CD14-positive monocyte (primary cell): ENCODE data around the gene GPR132. TPM values are rescaled to one million over a fixed set of nuclear protein-coding genes. Genes with fewer than 3 reads are reported as not detected.

Source experiments
- DNase-seq, 3 donors: peaks; one replicate each; pipeline ENCODE4 v3.0.0-alpha.2; 2011 to 2022
- H2AFZ ChIP-seq: 2 replicates; pipeline ENCODE4 v1.6.0; 2012; ENCODE audit warnings: mild to moderate bottlenecking, low read depth, low read length, inconsistent platforms; ENCODE audit not compliant: insufficient read depth, poor library complexity, severe bottlenecking
- H3K27ac ChIP-seq, 2 donors: 1 replicate in 1 of 2; 2 replicates in 1 of 2; pipeline ENCODE4 v1.5.1; 2012 to 2013; ENCODE audit warnings: low read length in 2 of 2, control low read depth in 1 of 2, inconsistent platforms in 1 of 2, low read depth in 1 of 2, mild to moderate bottlenecking in 1 of 2
- H3K27me3 ChIP-seq, 2 donors: one replicate each; pipeline versions ENCODE4 v1.6.0 to v1.6.1; 2011 to 2013; ENCODE audit warnings: low read length in 2 of 2; ENCODE audit not compliant: control insufficient read depth in 2 of 2, insufficient read depth in 2 of 2
- H3K36me3 ChIP-seq, 2 donors: replicated peaks in 1 of 2; 1 replicate in 1 of 2; 2 replicates in 1 of 2; pipeline versions ENCODE4 v1.5.1 to v1.6.1; 2012 to 2013; ENCODE audit warnings: low read length in 2 of 2, control low read depth in 1 of 2, inconsistent platforms in 1 of 2, mild to moderate bottlenecking in 1 of 2; ENCODE audit not compliant: insufficient read depth in 2 of 2, control insufficient read depth in 1 of 2
- H3K4me1 ChIP-seq, 2 donors: 1 replicate in 1 of 2; 2 replicates in 1 of 2; pipeline versions ENCODE4 v1.5.1 to v1.6.1; 2012 to 2013; ENCODE audit warnings: low read length in 2 of 2, control low read depth in 1 of 2, inconsistent platforms in 1 of 2, mild to moderate bottlenecking in 1 of 2, moderate library complexity in 1 of 2; ENCODE audit not compliant: insufficient read depth in 2 of 2, control insufficient read depth in 1 of 2
- H3K4me2 ChIP-seq: replicated peaks from 2 replicates; pipeline ENCODE3; 2012; ENCODE audit warnings: low read length, moderate library complexity, mild to moderate bottlenecking; ENCODE audit not compliant: poor library complexity, severe bottlenecking; ENCODE audit errors: extremely low read depth
- H3K4me3 ChIP-seq, 3 experiments: fragments of 200-600 bp in 1 of 3; sonication (generic) in 1 of 3; replicated peaks in 1 of 3; 1 replicate in 2 of 3; 2 replicates in 1 of 3; pipeline ENCODE4 v1.5.1; 2011 to 2013; ENCODE audit warnings: low read length in 3 of 3, mild to moderate bottlenecking in 3 of 3, control low read depth in 2 of 3, low read depth in 2 of 3, inconsistent platforms in 1 of 3, moderate library complexity in 1 of 3
- H3K79me2 ChIP-seq: 2 replicates; pipeline ENCODE4 v1.6.0; 2012; ENCODE audit warnings: mild to moderate bottlenecking, control low read depth, inconsistent platforms, low read length, moderate library complexity; ENCODE audit not compliant: insufficient read depth
- H3K9ac ChIP-seq: 2 replicates; pipeline ENCODE4 v1.6.0; 2017; ENCODE audit warnings: low read length, mild to moderate bottlenecking; ENCODE audit not compliant: insufficient read depth, poor library complexity, severe bottlenecking
- H3K9me3 ChIP-seq, 2 donors: replicated peaks in 1 of 2; 1 replicate in 1 of 2; 2 replicates in 1 of 2; pipeline versions ENCODE4 v1.5.1 to v1.6.1; 2012 to 2013; ENCODE audit warnings: low read length in 2 of 2, control low read depth in 1 of 2; ENCODE audit not compliant: control insufficient read depth in 1 of 2, insufficient read depth in 1 of 2
- H4K20me1 ChIP-seq: 2 replicates; pipeline ENCODE4 v1.6.0; 2012; ENCODE audit warnings: mild to moderate bottlenecking, low read length, control low read depth, moderate library complexity; ENCODE audit not compliant: insufficient read depth
- H3K27ac Mint-ChIP-seq, 7 donors: one replicate each; pipeline ENCODE4 v1.8.0; 2020; ENCODE audit warnings: mild to moderate bottlenecking in 7 of 7, mixed read lengths in 7 of 7, moderate library complexity in 6 of 7, inconsistent platforms in 2 of 7
- H3K27me3 Mint-ChIP-seq, 3 donors: one replicate each; pipeline ENCODE4 v1.8.0; 2021 to 2022; ENCODE audit warnings: low read depth in 3 of 3, mild to moderate bottlenecking in 3 of 3, mixed read lengths in 3 of 3, moderate library complexity in 3 of 3, inconsistent platforms in 1 of 3
- H3K36me3 Mint-ChIP-seq, 2 donors: one replicate each; pipeline ENCODE4 v1.8.0; 2020; ENCODE audit warnings: mixed read lengths in 2 of 2, inconsistent platforms in 1 of 2, mild to moderate bottlenecking in 1 of 2
- H3K4me1 Mint-ChIP-seq: one replicate; pipeline ENCODE4 v1.8.0; 2020; ENCODE audit warnings: mild to moderate bottlenecking, mixed read lengths
- H3K4me3 Mint-ChIP-seq, 2 donors: one replicate each; pipeline ENCODE4 v1.8.0; 2020; ENCODE audit warnings: mild to moderate bottlenecking in 2 of 2, mixed read lengths in 2 of 2, moderate library complexity in 1 of 2
- H3K9me3 Mint-ChIP-seq, 7 donors: one replicate each; pipeline ENCODE4 v1.8.0; 2020 to 2022; ENCODE audit warnings: mixed read lengths in 7 of 7, mild to moderate bottlenecking in 6 of 7, moderate library complexity in 6 of 7, inconsistent platforms in 2 of 7
- WGBS: methylation state at CpG from one replicate; pipeline ENCODE4 v1.1.5; 2013; ENCODE audit warnings: missing lambda C conversion rate; ENCODE audit not compliant: insufficient coverage; 5-methylcytosine and 5-hydroxymethylcytosine counted together
- intact Hi-C, 2 donors: fragments of 100-400 bp; cut with micrococcal nuclease; formaldehyde crosslinking; loops; one replicate each; pipeline versions ENCODE4 v1.15.0 to v1.15.1; 2023
- polyA plus RNA-seq, 3 donors: library from polyadenylated mRNA; depleted of rRNA in 1 of 3; unstranded in 2 of 3; stranded (reverse) in 1 of 3; fragments of 300-500 nt in 2 of 3; fragments of >200 nt in 1 of 3; fragmentation: Illumina TruSeq in 2 of 3; gene quantifications; 1 replicate in 2 of 3; 2 replicates in 1 of 3; pipeline ENCODE4 v1.2.3, GENCODE V29; 2012 to 2021
- TF ChIP-seq, protein P1 (sequence below): fragments of 200-600 bp; IDR thresholded peaks from one replicate; pipeline ENCODE4 v1.8.0; 2022; ENCODE audit warnings: antibody characterized with exemption, mild to moderate bottlenecking

The GPR132 gene
- polyA plus RNA-seq, 3 donors: 6.3 to 19.0 (median 13.0) TPM

DNA sequence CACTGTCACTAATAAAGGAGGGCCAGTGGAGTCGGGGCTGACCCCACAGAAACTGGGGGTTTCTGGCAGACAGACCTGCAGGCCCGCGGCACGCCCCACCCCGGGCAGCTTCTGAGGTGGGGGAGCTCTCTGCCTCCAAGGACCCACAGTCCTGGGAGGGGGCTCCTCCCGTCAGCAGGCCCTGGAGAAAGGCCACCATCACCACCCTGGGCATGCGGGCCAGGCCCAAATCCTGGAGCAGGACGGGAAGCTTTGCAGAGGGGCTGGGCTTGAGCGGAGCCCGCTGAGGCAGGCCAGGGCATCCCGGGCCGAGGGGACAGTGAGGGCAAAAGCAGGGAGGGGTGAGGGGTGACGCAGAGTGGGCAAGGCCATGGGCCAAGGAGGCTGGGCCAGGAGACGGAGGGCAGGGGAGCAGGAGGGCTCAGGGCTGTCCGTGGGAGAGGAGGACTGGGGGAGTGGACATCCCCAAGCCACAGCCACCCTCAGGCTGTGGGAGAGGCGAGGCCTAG lies 11.1 kb upstream of the GPR132 start:
- H3K27me3 Mint-ChIP-seq: peaks cover 0 to 8% (median 5%) of the 10 kb centered on the region in 3 donors
- no peak overlapping the region for H3K4me3 ChIP-seq
- WGBS: 93% methylated on average over 15 of the region's 16 CpGs
- intact Hi-C loops: no loop called here
- H3K9ac ChIP-seq: peak overlapping the region; percentile 47
- H3K9me3 Mint-ChIP-seq: peaks cover 0 to 3% (median 0%) of the 10 kb centered on the region in 7 donors
- DNase-seq: no peak
- H2AFZ ChIP-seq: peak overlapping the region; percentile 71
- TF ChIP-seq, protein P1, sequence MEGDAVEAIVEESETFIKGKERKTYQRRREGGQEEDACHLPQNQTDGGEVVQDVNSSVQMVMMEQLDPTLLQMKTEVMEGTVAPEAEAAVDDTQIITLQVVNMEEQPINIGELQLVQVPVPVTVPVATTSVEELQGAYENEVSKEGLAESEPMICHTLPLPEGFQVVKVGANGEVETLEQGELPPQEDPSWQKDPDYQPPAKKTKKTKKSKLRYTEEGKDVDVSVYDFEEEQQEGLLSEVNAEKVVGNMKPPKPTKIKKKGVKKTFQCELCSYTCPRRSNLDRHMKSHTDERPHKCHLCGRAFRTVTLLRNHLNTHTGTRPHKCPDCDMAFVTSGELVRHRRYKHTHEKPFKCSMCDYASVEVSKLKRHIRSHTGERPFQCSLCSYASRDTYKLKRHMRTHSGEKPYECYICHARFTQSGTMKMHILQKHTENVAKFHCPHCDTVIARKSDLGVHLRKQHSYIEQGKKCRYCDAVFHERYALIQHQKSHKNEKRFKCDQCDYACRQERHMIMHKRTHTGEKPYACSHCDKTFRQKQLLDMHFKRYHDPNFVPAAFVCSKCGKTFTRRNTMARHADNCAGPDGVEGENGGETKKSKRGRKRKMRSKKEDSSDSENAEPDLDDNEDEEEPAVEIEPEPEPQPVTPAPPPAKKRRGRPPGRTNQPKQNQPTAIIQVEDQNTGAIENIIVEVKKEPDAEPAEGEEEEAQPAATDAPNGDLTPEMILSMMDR: no peak
- H3K9me3 ChIP-seq: no peaks in the 10 kb centered on the region
- H3K4me1 ChIP-seq: peaks cover 30 to 37% of the 10 kb centered on the region in 2 donors
- H3K36me3 Mint-ChIP-seq: peaks cover 4 to 5% of the 10 kb centered on the region in 2 donors
- no peaks in the 10 kb centered on the region for H3K79me2 ChIP-seq
- H3K4me3 Mint-ChIP-seq: peak overlapping the region in 1 of 2 donors; percentile 21
- H3K4me1 Mint-ChIP-seq: peaks cover 34% of the 10 kb centered on the region
- H4K20me1 ChIP-seq: no peaks in the 10 kb centered on the region
- no peak overlapping the region for H3K27ac ChIP-seq
- H3K36me3 ChIP-seq: no peaks in the 10 kb centered on the region
- H3K4me2 ChIP-seq: peak overlapping the region; percentile 75
- peak overlapping the region in 2 of 7 donors; percentile 60 to 69 for H3K27ac Mint-ChIP-seq
- no peaks in the 10 kb centered on the region for H3K27me3 ChIP-seq

DNA sequence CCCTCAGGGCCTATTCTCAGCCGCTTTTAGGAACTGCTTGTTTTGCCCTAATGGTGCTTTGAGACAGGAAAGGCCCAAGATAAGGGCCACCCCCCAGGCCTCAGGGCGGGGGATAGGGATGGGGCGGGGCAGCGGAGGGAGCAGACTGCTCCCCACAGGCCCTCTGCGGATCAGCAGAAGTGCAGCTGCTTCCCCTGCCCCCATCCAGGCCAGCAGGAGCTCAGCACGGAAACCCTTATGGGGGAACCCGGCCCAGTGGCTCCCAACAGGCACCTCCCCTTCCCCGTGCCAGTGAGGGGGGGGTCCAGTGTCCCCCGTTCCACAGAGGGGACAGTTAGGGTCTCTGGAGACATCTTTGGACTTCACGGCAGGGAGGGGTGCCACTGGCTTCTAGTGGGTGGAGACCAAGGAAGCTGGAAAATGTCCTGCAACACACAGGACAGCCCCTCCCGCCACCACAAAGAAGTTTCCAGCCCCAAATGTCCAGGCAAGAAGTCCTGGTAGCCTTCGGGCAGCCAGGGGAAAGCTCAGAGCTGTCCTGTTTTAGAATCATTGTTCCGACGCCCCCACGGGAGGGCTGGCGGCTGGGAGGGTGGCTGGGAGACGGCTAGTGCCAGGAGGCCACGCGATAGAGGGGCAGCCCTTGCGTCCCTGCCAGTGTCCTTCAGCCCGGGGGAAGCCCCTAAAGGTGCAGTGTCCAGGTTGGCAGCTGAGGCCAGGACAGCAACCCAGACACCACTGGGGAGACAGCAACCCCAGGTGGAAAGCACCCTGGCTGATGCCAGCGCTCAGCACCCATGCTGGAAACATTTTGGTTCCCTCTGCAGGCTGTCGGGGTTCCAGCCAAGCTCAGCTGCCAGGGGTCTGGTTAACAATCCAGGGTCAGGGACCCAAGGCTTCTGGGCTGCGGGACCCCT lies 10.4 kb upstream of the GPR132 start:
- Histone ChIP-seq H3K9me3 (no peaks in the 10 kb centered on the region), H4K20me1 (no peaks in the 10 kb centered on the region), H3K27me3 (no peaks in the 10 kb centered on the region), H3K79me2 (no peaks in the 10 kb centered on the region), H3K4me2 (peak overlapping the region; percentile 75), H3K27ac (peak overlapping the region in 1 of 2 donors; percentile 80), H3K9ac (peak overlapping the region; percentile 47), H2AFZ (peak overlapping the region; percentile 71), H3K4me1 (peaks cover 38 to 44% of the 10 kb centered on the region in 2 donors), H3K36me3 (no peaks in the 10 kb centered on the region), H3K4me3 (peak overlapping the region; percentile 2 to 66 (median 27))
- Mint-ChIP-seq H3K9me3 (peaks cover 0 to 3% (median 0%) of the 10 kb centered on the region in 7 donors), H3K4me1 (peaks cover 41% of the 10 kb centered on the region), H3K27me3 (peaks cover 0 to 6% (median 5%) of the 10 kb centered on the region in 3 donors), H3K36me3 (peaks cover 4 to 5% of the 10 kb centered on the region in 2 donors), H3K27ac (peak overlapping the region in 5 of 7 donors; percentile 54 to 70 (median 65)), H3K4me3 (peak overlapping the region; percentile 56 to 83)
- 27% methylated on average over 19 of the region's 24 CpGs for WGBS
- TF ChIP-seq, protein P1: no peak
- intact Hi-C loops: no loop called here
- peak; percentile 75 to 85 (median 81) for DNase-seq
